Left ventricle myocardium superior (tissue), 1 donor: ENCODE data around the gene GP1BA. TPM values are rescaled to one million over a fixed set of nuclear protein-coding genes. Genes with fewer than 3 reads are reported as not detected.

Experiments
- ATAC-seq: fragments of 200-7000 bp; cut with Tn5 transposase; one replicate; pipeline ENCODE4 v1.9.1; 2020; ENCODE audit warnings: mild to moderate bottlenecking, moderate library complexity
- DNase-seq: peaks from one replicate; pipeline ENCODE4 v3.0.0-alpha.2; 2020
- intact Hi-C: fragments of 100-400 bp; cut with micrococcal nuclease; formaldehyde crosslinking; loops from one replicate; pipeline ENCODE4 v1.11.0; 2022
- total RNA-seq: library from RNA; stranded (reverse); fragmentation: NEBNext Ultra II Directional; extraction: Animal tissue kit (Norgen Biotek cat#: 25700); gene quantifications from one replicate; pipeline ENCODE4 v1.2.1, GENCODE V29; 2021
- donor health status: DM: no; HTN: yes; CAD: no; lungs with severe emphysema.

Gene GP1BA
- total RNA-seq, 1 donor from 2014 or later: not detected

GRCh38 chr17:4928881-4929280 lies 3.2 kb upstream of the GP1BA start:
- intact Hi-C loops: no loop called here
- DNase-seq: no peak
- no peak for ATAC-seq

GRCh38 chr17:4932756-4933155 lies 679 bp downstream of the GP1BA start:
- intact Hi-C loops: no loop called here
- no peak for ATAC-seq
- no peak for DNase-seq

- intact Hi-C loops: no loop called here
- no peak for ATAC-seq
- DNase-seq: no peak
These were observed 1.6 kb downstream of the GP1BA start for GRCh38 chr17:4933646-4934045.

- intact Hi-C loops: no loop called here
- peak; percentile 64 for DNase-seq
- peak; percentile 25 for ATAC-seq
These were observed 2.3 kb downstream of the GP1BA start for GRCh38 chr17:4934173-4934979.

GRCh38 chr17:4935650-4936049 lies 3.6 kb downstream of the GP1BA start:
- intact Hi-C loops: no loop called here
- ATAC-seq (no peak), DNase-seq (no peak)

- no peak for DNase-seq
- intact Hi-C loops: no loop called here
These were observed 4.4 kb downstream of the GP1BA start for GRCh38 chr17:4936436-4936835.

GRCh38 chr17:4937553-4937952 lies 5.5 kb downstream of the GP1BA start:
- intact Hi-C loops: no loop called here
- DNase-seq: no peak

More at GRCh38 chr17:4936436-4936835, 4.4 kb downstream of the GP1BA start:
- no peak for ATAC-seq

GRCh38 chr17:4938069-4938491 lies 6.0 kb downstream of the GP1BA start:
- ATAC-seq (no peak), DNase-seq (no peak)
- intact Hi-C loops: no loop called here

More at GRCh38 chr17:4937553-4937952, 5.5 kb downstream of the GP1BA start:
- ATAC-seq: no peak

- ATAC-seq: peak; percentile 1
- DNase-seq: peak; percentile 45
- intact Hi-C loops: no loop called here
These were observed 6.8 kb downstream of the GP1BA start for GRCh38 chr17:4938688-4939545.

- ATAC-seq (no peak), DNase-seq (no peak)
- intact Hi-C loops: no loop called here
These were observed 7.4 kb downstream of the GP1BA start for GRCh38 chr17:4939546-4939795.

GRCh38 chr17:4939796-4940554 lies 7.9 kb downstream of the GP1BA start, which contains the start of the genes RNF167 and SLC25A11:
RNF167 (plus strand) TSS chr17:4940268; CDS start chr17:4940910, 642 bp downstream.
SLC25A11 (minus strand) TSS chr17:4940046; CDS start chr17:4939910, 136 bp downstream.
- intact Hi-C loops: no loop called here
- ATAC-seq: peak; percentile 94
- peak; percentile 96 for DNase-seq

- DNase-seq: peak; percentile 81
- intact Hi-C loops: no loop called here
- ATAC-seq: peak; percentile 74
These were observed 8.7 kb downstream of the GP1BA start for GRCh38 chr17:4940555-4941318.

- DNase-seq: no peak
- ATAC-seq: no peak
- intact Hi-C loops: no loop called here
These were observed 9.2 kb downstream of the GP1BA start for GRCh38 chr17:4941319-4941610.

- ATAC-seq (no peak), DNase-seq (no peak)
- intact Hi-C loops: no loop called here
These were observed 10.9 kb downstream of the GP1BA start for GRCh38 chr17:4942760-4943508.

GRCh38 chr17:4944163-4944553 lies 12.1 kb downstream of the GP1BA start:
- ATAC-seq (no peak), DNase-seq (no peak)
- intact Hi-C loops: no loop called here

GRCh38 chr17:4944554-4945175 lies 12.6 kb downstream of the GP1BA start:
- DNase-seq: no peak
- intact Hi-C loops: no loop called here

GRCh38 chr17:4945176-4945943 lies 13.3 kb downstream of the GP1BA start:
- DNase-seq (peak; percentile 72), ATAC-seq (peak; percentile 6)
- intact Hi-C loops: no loop called here

More at GRCh38 chr17:4944554-4945175, 12.6 kb downstream of the GP1BA start:
- no peak for ATAC-seq
